Sigmoid colon (tissue), 4 donors: Measurements from ENCODE around the gene MCCC1.

ENCODE experiments used
- EP300 ChIP-seq, 4 donors: sonication (generic); formaldehyde crosslinking; IDR thresholded peaks; one replicate each; pipeline ENCODE4 v1.6.1; 2017; ENCODE audit warnings: antibody characterized with exemption in 4 of 4
- POLR2A ChIP-seq, 2 donors: fragments of 450-650 bp; IDR thresholded peaks; one replicate each; pipeline ENCODE4 v1.6.1; 2016; ENCODE audit warnings: antibody characterized with exemption in 2 of 2, mild to moderate bottlenecking in 2 of 2, moderate library complexity in 2 of 2
- POLR2AphosphoS5 ChIP-seq, 4 donors: sonication (generic); formaldehyde crosslinking; IDR thresholded peaks; one replicate each; pipeline ENCODE4 v1.6.1; 2017; ENCODE audit warnings: antibody characterized with exemption in 4 of 4
- TF ChIP-seq, protein P1 (sequence below), 4 experiments: fragments of 450-650 bp in 3 of 4; fragments of 200-600 bp in 1 of 4; IDR thresholded peaks; one replicate each; pipeline ENCODE4 v1.5.1; 2016 to 2019; ENCODE audit warnings: antibody characterized with exemption in 4 of 4, mild to moderate bottlenecking in 3 of 4, moderate library complexity in 2 of 4

DNA sequence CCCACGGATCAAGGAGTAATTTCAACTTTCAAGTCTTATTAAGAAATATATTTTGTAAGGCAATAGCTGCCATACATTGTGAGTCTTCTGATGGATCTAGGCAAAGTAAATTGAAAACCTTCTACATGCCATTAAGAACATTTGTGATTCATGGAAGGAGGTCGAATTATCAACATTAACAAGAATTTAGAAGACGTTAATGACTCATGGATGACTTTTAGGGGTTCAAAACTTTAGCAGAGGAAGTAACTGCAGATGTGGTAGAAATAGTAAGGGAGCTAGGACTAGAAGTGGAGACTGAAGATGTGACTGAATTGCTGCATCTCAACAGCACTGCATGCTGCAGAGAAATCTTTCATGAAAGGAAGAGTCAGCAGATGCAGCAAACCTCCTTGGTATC, 70.9 kb downstream of the MCCC1 start:
- TF ChIP-seq, protein P1, sequence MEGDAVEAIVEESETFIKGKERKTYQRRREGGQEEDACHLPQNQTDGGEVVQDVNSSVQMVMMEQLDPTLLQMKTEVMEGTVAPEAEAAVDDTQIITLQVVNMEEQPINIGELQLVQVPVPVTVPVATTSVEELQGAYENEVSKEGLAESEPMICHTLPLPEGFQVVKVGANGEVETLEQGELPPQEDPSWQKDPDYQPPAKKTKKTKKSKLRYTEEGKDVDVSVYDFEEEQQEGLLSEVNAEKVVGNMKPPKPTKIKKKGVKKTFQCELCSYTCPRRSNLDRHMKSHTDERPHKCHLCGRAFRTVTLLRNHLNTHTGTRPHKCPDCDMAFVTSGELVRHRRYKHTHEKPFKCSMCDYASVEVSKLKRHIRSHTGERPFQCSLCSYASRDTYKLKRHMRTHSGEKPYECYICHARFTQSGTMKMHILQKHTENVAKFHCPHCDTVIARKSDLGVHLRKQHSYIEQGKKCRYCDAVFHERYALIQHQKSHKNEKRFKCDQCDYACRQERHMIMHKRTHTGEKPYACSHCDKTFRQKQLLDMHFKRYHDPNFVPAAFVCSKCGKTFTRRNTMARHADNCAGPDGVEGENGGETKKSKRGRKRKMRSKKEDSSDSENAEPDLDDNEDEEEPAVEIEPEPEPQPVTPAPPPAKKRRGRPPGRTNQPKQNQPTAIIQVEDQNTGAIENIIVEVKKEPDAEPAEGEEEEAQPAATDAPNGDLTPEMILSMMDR (IDR thresholded peaks at IDR 0.05) = no peak
- no peak for TF ChIP-seq POLR2A (IDR thresholded peaks at IDR 0.05)
- no peak for TF ChIP-seq POLR2AphosphoS5 (IDR thresholded peaks at IDR 0.05)
- no peak for TF ChIP-seq EP300 (IDR thresholded peaks at IDR 0.05)
